ENCODE results near the gene ZNF483.
"Not testable (repeated sequence)": the region's sequence is repeated elsewhere in the genome, so short reads cannot be mapped to it uniquely, and the experiment has no call there.

DNA sequence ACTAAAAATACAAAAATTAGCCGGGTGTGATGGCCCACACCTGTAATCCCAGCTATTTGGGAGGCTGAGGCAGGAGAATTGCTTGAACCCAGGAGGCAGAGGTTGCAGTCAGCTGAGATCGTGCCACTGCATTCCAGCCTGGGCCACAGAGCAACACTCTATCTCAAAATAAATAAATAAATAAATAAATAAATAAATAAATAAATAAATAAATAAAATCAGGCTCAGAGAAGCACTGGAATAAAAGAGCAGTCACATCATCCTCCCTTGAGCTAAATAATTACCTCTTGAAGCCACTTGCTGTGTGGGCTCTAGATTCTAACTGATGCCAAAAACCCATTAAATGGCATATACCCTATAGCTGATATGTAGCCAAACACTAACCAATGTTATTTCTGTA lies 27.8 kb upstream of the ZNF483 start:
- not testable (repeated sequence) for TF ChIP-seq EZH2 (IDR thresholded peaks at IDR 0.05; ENCODE audit: insufficient read depth, low read length)
- TF ChIP-seq, protein P1, sequence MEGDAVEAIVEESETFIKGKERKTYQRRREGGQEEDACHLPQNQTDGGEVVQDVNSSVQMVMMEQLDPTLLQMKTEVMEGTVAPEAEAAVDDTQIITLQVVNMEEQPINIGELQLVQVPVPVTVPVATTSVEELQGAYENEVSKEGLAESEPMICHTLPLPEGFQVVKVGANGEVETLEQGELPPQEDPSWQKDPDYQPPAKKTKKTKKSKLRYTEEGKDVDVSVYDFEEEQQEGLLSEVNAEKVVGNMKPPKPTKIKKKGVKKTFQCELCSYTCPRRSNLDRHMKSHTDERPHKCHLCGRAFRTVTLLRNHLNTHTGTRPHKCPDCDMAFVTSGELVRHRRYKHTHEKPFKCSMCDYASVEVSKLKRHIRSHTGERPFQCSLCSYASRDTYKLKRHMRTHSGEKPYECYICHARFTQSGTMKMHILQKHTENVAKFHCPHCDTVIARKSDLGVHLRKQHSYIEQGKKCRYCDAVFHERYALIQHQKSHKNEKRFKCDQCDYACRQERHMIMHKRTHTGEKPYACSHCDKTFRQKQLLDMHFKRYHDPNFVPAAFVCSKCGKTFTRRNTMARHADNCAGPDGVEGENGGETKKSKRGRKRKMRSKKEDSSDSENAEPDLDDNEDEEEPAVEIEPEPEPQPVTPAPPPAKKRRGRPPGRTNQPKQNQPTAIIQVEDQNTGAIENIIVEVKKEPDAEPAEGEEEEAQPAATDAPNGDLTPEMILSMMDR (IDR thresholded peaks at IDR 0.05; ENCODE audit: insufficient read depth, low read depth, low read length), result not testable (repeated sequence)
